HuH-7 (cell line): Measurements from ENCODE around the gene NOS2.
"Not testable (repeated sequence)": the region's sequence is repeated elsewhere in the genome, so short reads cannot be mapped to it uniquely, and the experiment has no call there.

Experiments used
- DNase-seq: peaks from one replicate; pipeline ENCODE4 v3.0.0; 2011; ENCODE audit warnings: low spot score

NOS2 gene

GRCh38 chr17:27800522-27800921, at the start of gene NOS2:
Gene NOS2, minus strand, starts transcription at chr17:27800529. Its CDS starts 1,720 bp downstream, at chr17:27798809.
- no peak for DNase-seq

- DNase-seq = no peak
Measured at GRCh38 chr17:27849474-27850185, 49.3 kb upstream of the NOS2 start.

GRCh38 chr17:27848931-27849330, 48.6 kb upstream of the NOS2 start:
- no peak for DNase-seq

GRCh38 chr17:27846808-27847307, 46.5 kb upstream of the NOS2 start:
- DNase-seq = not testable (repeated sequence)

GRCh38 chr17:27846042-27846655, 45.8 kb upstream of the NOS2 start:
- no peak for DNase-seq

GRCh38 chr17:27845264-27846041, 45.1 kb upstream of the NOS2 start:
- peak; percentile 12 for DNase-seq

GRCh38 chr17:27840688-27841087, 40.4 kb upstream of the NOS2 start:
- no peak for DNase-seq

- not testable (repeated sequence) for DNase-seq
Measured at GRCh38 chr17:27840406-27840678, 40.0 kb upstream of the NOS2 start.

GRCh38 chr17:27839571-27840405, 39.5 kb upstream of the NOS2 start:
- DNase-seq = not testable (repeated sequence)

GRCh38 chr17:27838607-27839006, 38.3 kb upstream of the NOS2 start:
- not testable (repeated sequence) for DNase-seq

- not testable (repeated sequence) for DNase-seq
Measured at GRCh38 chr17:27837769-27838168, 37.4 kb upstream of the NOS2 start.

- no peak for DNase-seq
Measured at GRCh38 chr17:27836651-27837050, 36.3 kb upstream of the NOS2 start.

- DNase-seq = no peak
Measured at GRCh38 chr17:27834571-27834970, 34.2 kb upstream of the NOS2 start.

GRCh38 chr17:27832831-27833230, 32.5 kb upstream of the NOS2 start:
- DNase-seq = no peak

- not testable (repeated sequence) for DNase-seq
Measured at GRCh38 chr17:27829888-27830287, 29.6 kb upstream of the NOS2 start.

GRCh38 chr17:27829143-27829711, 28.9 kb upstream of the NOS2 start:
- DNase-seq = not testable (repeated sequence)

GRCh38 chr17:27825459-27825858, 25.1 kb upstream of the NOS2 start:
- DNase-seq = no peak

- no peak for DNase-seq
Measured at GRCh38 chr17:27824745-27825144, 24.4 kb upstream of the NOS2 start.

GRCh38 chr17:27824176-27824715, 23.9 kb upstream of the NOS2 start:
- DNase-seq = no peak

- not testable (repeated sequence) for DNase-seq
Measured at GRCh38 chr17:27822108-27822507, 21.8 kb upstream of the NOS2 start.

- DNase-seq = no peak
Measured at GRCh38 chr17:27821318-27821717, 21.0 kb upstream of the NOS2 start.
